ENCODE results near the gene MLLT6.

MLLT6 gene

GRCh38 chr17:38701504-38702165 is 3.4 kb upstream of the MLLT6 start:
- TF ChIP-seq EZH2phosphoT487 (IDR thresholded peaks at IDR 0.05; ENCODE audit: low read length) (no peak), CTCF (IDR thresholded peaks at IDR 0.05; ENCODE audit: low read length) (no peak), EZH2 (optimal IDR thresholded peaks at IDR 0.05; ENCODE audit: low read depth, low read length) (no peak)
- Histone ChIP-seq H3K27me3 (replicated peaks; ENCODE audit: insufficient read depth, low read length) (no peaks in the 10 kb centered on the region), H4K20me1 (ENCODE audit: insufficient read depth, low read length) (no peaks in the 10 kb centered on the region), H3K36me3 (replicated peaks; ENCODE audit: insufficient read depth, low read length) (no peaks in the 10 kb centered on the region), H3K4me1 (ENCODE audit: low read length) (peaks cover 14% of the 10 kb centered on the region), H3K9me3 (replicated peaks; ENCODE audit: insufficient read depth, low read length) (no peaks in the 10 kb centered on the region), H3F3A (ENCODE audit: insufficient read depth, low read length) (peaks cover 53% of the 10 kb centered on the region), H3K4me2 (ENCODE audit: low read depth, low read length) (peak overlapping the region; percentile 89), H3K9me2 (replicated peaks; ENCODE audit: insufficient read depth, low read length) (no peaks in the 10 kb centered on the region), H3K79me2 (ENCODE audit: low read length) (peaks cover 24% of the 10 kb centered on the region), H3K4me3 (ENCODE audit: low read length) (peak overlapping the region; percentile 62), H2AFZ (ENCODE audit: low read length) (peak overlapping the region; percentile 23; the same call in 1 of the 2 replicates), H3K27ac (ENCODE audit: low read length) (peak overlapping the region; percentile 98), H3K9ac (ENCODE audit: low read length) (peak overlapping the region; percentile 93)
- peak; percentile 72 for DNase-seq

DNA sequence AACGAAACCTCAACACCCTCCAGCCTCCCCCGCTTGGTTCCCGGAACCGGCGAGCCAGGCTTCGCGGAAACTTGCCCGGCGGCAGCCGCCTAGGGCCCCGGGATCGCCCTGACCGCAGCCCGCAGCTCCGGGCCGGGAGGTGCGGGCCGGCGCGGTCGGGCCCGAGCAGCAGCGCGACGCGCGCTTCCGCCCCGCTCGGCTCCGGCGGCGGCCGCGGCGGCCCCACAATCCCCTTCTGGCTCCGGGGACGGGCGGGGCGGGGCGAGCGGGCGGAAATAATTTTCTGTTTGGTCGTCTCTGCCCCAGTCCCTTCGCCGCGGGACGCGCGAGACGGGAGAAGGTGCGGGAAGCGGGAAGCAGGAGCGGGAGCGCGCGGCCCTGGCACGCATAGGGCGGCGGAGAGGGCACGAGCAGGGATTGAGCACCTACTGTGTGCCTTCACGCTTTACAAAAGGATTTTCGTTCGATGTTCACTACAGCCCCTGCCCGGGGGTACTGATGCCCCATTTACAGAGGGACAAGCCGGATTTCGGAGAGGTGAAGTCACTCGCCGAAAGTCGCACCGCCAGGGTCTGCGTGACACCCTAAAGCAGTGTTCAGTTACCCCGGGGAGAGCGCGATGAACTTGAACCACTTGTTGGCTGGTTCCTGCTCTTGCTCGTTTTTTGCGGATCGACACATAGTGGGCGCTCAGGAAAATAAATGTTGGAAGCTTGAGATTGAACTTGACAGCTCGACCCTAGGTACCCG is 2.7 kb upstream of the MLLT6 start:
- peak overlapping the region; percentile 98 for H3K27ac ChIP-seq (ENCODE audit: low read length)
- H3K4me2 ChIP-seq (ENCODE audit: low read depth, low read length), result peak overlapping the region; percentile 89
- no peaks in the 10 kb centered on the region for H3K9me2 ChIP-seq (replicated peaks; ENCODE audit: insufficient read depth, low read length)
- H3K36me3 ChIP-seq (replicated peaks; ENCODE audit: insufficient read depth, low read length), result no peaks in the 10 kb centered on the region
- H3K4me3 ChIP-seq (ENCODE audit: low read length), result peak overlapping the region; percentile 86
- H3K4me1 ChIP-seq (ENCODE audit: low read length), result peaks cover 18% of the 10 kb centered on the region
- peak; percentile 84 for DNase-seq
- peak overlapping the region; percentile 93 for H3K9ac ChIP-seq (ENCODE audit: low read length)
- TF ChIP-seq CTCF (IDR thresholded peaks at IDR 0.05; ENCODE audit: low read length) (no peak), EZH2phosphoT487 (IDR thresholded peaks at IDR 0.05; ENCODE audit: low read length) (no peak), EZH2 (optimal IDR thresholded peaks at IDR 0.05; ENCODE audit: low read depth, low read length) (no peak)
- peaks cover 31% of the 10 kb centered on the region for H3K79me2 ChIP-seq (ENCODE audit: low read length)
- H3F3A ChIP-seq (ENCODE audit: insufficient read depth, low read length), result peaks cover 50% of the 10 kb centered on the region
- peak overlapping the region; percentile 23; the same call in 1 of the 2 replicates for H2AFZ ChIP-seq (ENCODE audit: low read length)
- H4K20me1 ChIP-seq (ENCODE audit: insufficient read depth, low read length), result no peaks in the 10 kb centered on the region
- H3K9me3 ChIP-seq (replicated peaks; ENCODE audit: insufficient read depth, low read length), result no peaks in the 10 kb centered on the region
- H3K27me3 ChIP-seq (replicated peaks; ENCODE audit: insufficient read depth, low read length), result no peaks in the 10 kb centered on the region

GRCh38 chr17:38702916-38703741 is 1.9 kb upstream of the MLLT6 start:
- no peaks in the 10 kb centered on the region for H3K9me3 ChIP-seq (replicated peaks; ENCODE audit: insufficient read depth, low read length)
- H4K20me1 ChIP-seq (ENCODE audit: insufficient read depth, low read length), result no peaks in the 10 kb centered on the region
- H3F3A ChIP-seq (ENCODE audit: insufficient read depth, low read length), result peaks cover 50% of the 10 kb centered on the region
- peak overlapping the region; percentile 86 for H3K4me3 ChIP-seq (ENCODE audit: low read length)
- H3K9ac ChIP-seq (ENCODE audit: low read length), result peak overlapping the region; percentile 93
- 0 out of 2 replicates have a peak, but pooled peaks cover 5% of the 10 kb centered on the region for H3K36me3 ChIP-seq (replicated peaks; ENCODE audit: insufficient read depth, low read length)
- peaks cover 20% of the 10 kb centered on the region for H3K4me1 ChIP-seq (ENCODE audit: low read length)
- peak overlapping the region; percentile 61 for H2AFZ ChIP-seq (ENCODE audit: low read length)
- peak overlapping the region; percentile 89 for H3K4me2 ChIP-seq (ENCODE audit: low read depth, low read length)
- no peaks in the 10 kb centered on the region for H3K9me2 ChIP-seq (replicated peaks; ENCODE audit: insufficient read depth, low read length)
- H3K27me3 ChIP-seq (replicated peaks; ENCODE audit: insufficient read depth, low read length), result no peaks in the 10 kb centered on the region
- DNase-seq, result peak; percentile 54
- peak overlapping the region; percentile 98 for H3K27ac ChIP-seq (ENCODE audit: low read length)
- peaks cover 39% of the 10 kb centered on the region for H3K79me2 ChIP-seq (ENCODE audit: low read length)
- TF ChIP-seq EZH2 (optimal IDR thresholded peaks at IDR 0.05; ENCODE audit: low read depth, low read length) (no peak), CTCF (IDR thresholded peaks at IDR 0.05; ENCODE audit: low read length) (no peak), EZH2phosphoT487 (IDR thresholded peaks at IDR 0.05; ENCODE audit: low read length) (no peak)
